PC-9 (cell line): ENCODE measurements around the gene ZNRF3.

ENCODE experiments used
- EZH2 ChIP-seq: fragments of 200-600 bp; sonication (generic); IDR thresholded peaks from 2 replicates; pipeline ENCODE4 v1.8.0; 2017; ENCODE audit warnings: antibody characterized with exemption, low read depth
- TF ChIP-seq, protein P1 (sequence below): fragments of 200-600 bp; sonication (generic); conservative IDR thresholded peaks from 2 replicates; pipeline ENCODE4 v1.6.1; 2017; ENCODE audit warnings: mixed run types, antibody characterized with exemption, mild to moderate bottlenecking, moderate library complexity

DNA sequence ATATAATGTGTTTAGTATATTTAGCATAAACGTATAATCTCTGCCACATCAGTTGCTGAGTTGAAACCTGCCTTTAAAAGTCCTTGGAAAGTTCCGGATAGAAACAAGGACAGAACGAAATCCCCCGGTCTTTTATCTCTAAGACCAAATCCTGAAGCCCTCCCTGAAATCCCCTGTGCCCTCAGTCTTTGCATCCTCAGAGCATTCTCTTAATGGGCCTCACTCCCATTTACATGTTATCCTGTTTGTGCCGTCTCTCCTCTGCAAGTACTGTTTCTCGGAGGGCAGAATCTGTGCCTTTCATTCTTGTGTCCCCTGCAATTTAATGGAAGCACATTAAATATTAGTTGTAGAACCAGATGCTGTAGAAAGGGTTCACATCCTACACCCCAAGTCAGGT lies 56.0 kb downstream of the ZNRF3 start:
- TF ChIP-seq, protein P1, sequence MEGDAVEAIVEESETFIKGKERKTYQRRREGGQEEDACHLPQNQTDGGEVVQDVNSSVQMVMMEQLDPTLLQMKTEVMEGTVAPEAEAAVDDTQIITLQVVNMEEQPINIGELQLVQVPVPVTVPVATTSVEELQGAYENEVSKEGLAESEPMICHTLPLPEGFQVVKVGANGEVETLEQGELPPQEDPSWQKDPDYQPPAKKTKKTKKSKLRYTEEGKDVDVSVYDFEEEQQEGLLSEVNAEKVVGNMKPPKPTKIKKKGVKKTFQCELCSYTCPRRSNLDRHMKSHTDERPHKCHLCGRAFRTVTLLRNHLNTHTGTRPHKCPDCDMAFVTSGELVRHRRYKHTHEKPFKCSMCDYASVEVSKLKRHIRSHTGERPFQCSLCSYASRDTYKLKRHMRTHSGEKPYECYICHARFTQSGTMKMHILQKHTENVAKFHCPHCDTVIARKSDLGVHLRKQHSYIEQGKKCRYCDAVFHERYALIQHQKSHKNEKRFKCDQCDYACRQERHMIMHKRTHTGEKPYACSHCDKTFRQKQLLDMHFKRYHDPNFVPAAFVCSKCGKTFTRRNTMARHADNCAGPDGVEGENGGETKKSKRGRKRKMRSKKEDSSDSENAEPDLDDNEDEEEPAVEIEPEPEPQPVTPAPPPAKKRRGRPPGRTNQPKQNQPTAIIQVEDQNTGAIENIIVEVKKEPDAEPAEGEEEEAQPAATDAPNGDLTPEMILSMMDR, result no peak
- TF ChIP-seq EZH2, result no peak
